SU-DHL-6 (cell line): ENCODE measurements around the gene PRXL2B.

ENCODE experiments used
- H2AFZ ChIP-seq: fragments of 200-600 bp; sonication (generic); 2 replicates; pipeline ENCODE4 v1.6.1; 2014; ENCODE audit warnings: low read depth, mild to moderate bottlenecking, moderate library complexity, mixed read lengths, antibody characterized with exemption, low read length; ENCODE audit not compliant: severe bottlenecking
- H3F3A ChIP-seq: fragments of 200-600 bp; shearing (Covaris generic); 2 replicates; pipeline ENCODE4 v1.6.0; 2016; ENCODE audit warnings: antibody characterized with exemption, mild to moderate bottlenecking; ENCODE audit not compliant: insufficient read depth
- H3K27ac ChIP-seq: fragments of 200-600 bp; sonication (generic); 2 replicates; pipeline ENCODE4 v1.5.1; 2016; ENCODE audit warnings: low read depth, mild to moderate bottlenecking, low read length, moderate library complexity, mixed read lengths
- H3K27me3 ChIP-seq: fragments of 200-600 bp; sonication (generic), shearing (Covaris generic); 2 replicates; pipeline ENCODE4 v1.6.0; 2014; ENCODE audit warnings: mild to moderate bottlenecking, low read length
- H3K36me3 ChIP-seq: fragments of 200-600 bp; sonication (generic); 2 replicates; pipeline ENCODE4 v1.6.1; 2014; ENCODE audit warnings: mild to moderate bottlenecking, low read length, mixed read lengths
- H3K4me2 ChIP-seq: fragments of 300-600, 200-600 bp; shearing (Covaris generic), sonication (generic); 2 replicates; pipeline ENCODE4 v1.6.0; 2014; ENCODE audit warnings: low read length, low read depth, mild to moderate bottlenecking; ENCODE audit not compliant: poor library complexity, severe bottlenecking
- H3K4me3 ChIP-seq: fragments of 200-600 bp; sonication (generic); 2 replicates; pipeline ENCODE4 v1.5.1; 2014; ENCODE audit warnings: antibody characterized with exemption, low read length, mild to moderate bottlenecking, mixed read lengths; ENCODE audit not compliant: insufficient read depth, poor library complexity, severe bottlenecking
- H3K79me2 ChIP-seq: fragments of 200-600 bp; sonication (generic); 2 replicates; pipeline ENCODE4 v1.6.1; 2014; ENCODE audit warnings: mild to moderate bottlenecking, low read length, moderate library complexity; ENCODE audit not compliant: insufficient read depth
- H3K9ac ChIP-seq: fragments of 200-600 bp; sonication (generic); 2 replicates; pipeline ENCODE4 v1.7.0; 2014; ENCODE audit warnings: mild to moderate bottlenecking, low read length
- H3K9me2 ChIP-seq: fragments of 200-600 bp; sonication (generic); replicated peaks from 2 replicates; pipeline ENCODE4 v1.6.1; 2014; ENCODE audit warnings: low read length; ENCODE audit not compliant: insufficient read depth
- H3K9me3 ChIP-seq: fragments of 200-600 bp; sonication (generic); 2 replicates; pipeline ENCODE4 v1.6.1; 2014; ENCODE audit warnings: low read length, mixed read lengths; ENCODE audit not compliant: insufficient read depth
- H4K20me1 ChIP-seq: fragments of 200-600 bp; sonication (generic); 2 replicates; pipeline ENCODE4 v1.6.1; 2014; ENCODE audit warnings: low read depth, mild to moderate bottlenecking, antibody characterized with exemption, low read length, moderate library complexity, mixed read lengths
- CTCF ChIP-seq: fragments of 200-600 bp; sonication (generic); IDR thresholded peaks from one replicate; pipeline ENCODE4 v1.5.1; 2017; ENCODE audit warnings: antibody characterized with exemption, mild to moderate bottlenecking, low read length, moderate library complexity; ENCODE audit not compliant: insufficient read depth, poor library complexity, severe bottlenecking
- EZH2phosphoT487 ChIP-seq: fragments of 200-600 bp; sonication (generic), shearing (Covaris generic); conservative IDR thresholded peaks from 2 replicates; pipeline ENCODE4 v1.6.1; 2018; ENCODE audit warnings: mild to moderate bottlenecking, antibody characterized with exemption, low read length, moderate library complexity, mixed read lengths

Gene PRXL2B

GRCh38 chr1:2632051-2632430, 45.5 kb downstream of the PRXL2B start:
- H4K20me1 ChIP-seq, result no peaks in the 10 kb centered on the region
- no peaks in the 10 kb centered on the region for H3K27me3 ChIP-seq
- H3K9me3 ChIP-seq, result 0 out of 2 replicates have a peak, but pooled peaks cover 4% of the 10 kb centered on the region
- H3K4me2 ChIP-seq, result no peak overlapping the region
- H2AFZ ChIP-seq, result no peak overlapping the region
- no peaks in the 10 kb centered on the region for H3K79me2 ChIP-seq
- no peaks in the 10 kb centered on the region for H3K36me3 ChIP-seq
- H3K9ac ChIP-seq, result no peak overlapping the region
- no peak overlapping the region for H3K4me3 ChIP-seq
- H3K9me2 ChIP-seq, result no peaks in the 10 kb centered on the region
- TF ChIP-seq EZH2phosphoT487 (no peak), CTCF (no peak)
- H3F3A ChIP-seq, result no peaks in the 10 kb centered on the region
- H3K27ac ChIP-seq, result no peak overlapping the region

- H3K4me2 ChIP-seq, result no peak within 1 kb of the TSS
- H3K79me2 ChIP-seq, result no peaks in the 10 kb centered on the region
- TF ChIP-seq EZH2phosphoT487 (no peak), CTCF (no peak)
- no peak within 1 kb of the TSS for H3K4me3 ChIP-seq
- H3K9me3 ChIP-seq, result peaks cover 4% of the 10 kb centered on the region; the same call in 1 of the 2 replicates
- no peaks in the 10 kb centered on the region for H3K9me2 ChIP-seq
- H3K9ac ChIP-seq, result no peak within 1 kb of the TSS
- H3K27ac ChIP-seq, result no peak within 1 kb of the TSS
- H3K27me3 ChIP-seq, result no peaks in the 10 kb centered on the region
- no peaks in the 10 kb centered on the region for H3F3A ChIP-seq
- no peaks in the 10 kb centered on the region for H3K36me3 ChIP-seq
- H4K20me1 ChIP-seq, result no peaks in the 10 kb centered on the region
- no peak within 1 kb of the TSS for H2AFZ ChIP-seq
Observed at GRCh38 chr1:2632561-2633361, 46.2 kb downstream of the PRXL2B start, which contains the start of gene MMEL1. TSS of gene MMEL1 (minus strand) at chr1:2633016. CDS start at chr1:2629484, 3,532 bp downstream.

- Histone ChIP-seq H3F3A (no peaks in the 10 kb centered on the region), H3K9ac (no peak overlapping the region), H4K20me1 (no peaks in the 10 kb centered on the region), H3K79me2 (no peaks in the 10 kb centered on the region), H3K36me3 (no peaks in the 10 kb centered on the region), H3K9me2 (no peaks in the 10 kb centered on the region), H2AFZ (no peak overlapping the region), H3K27me3 (no peaks in the 10 kb centered on the region), H3K9me3 (peaks cover 4% of the 10 kb centered on the region; the same call in 1 of the 2 replicates), H3K4me3 (no peak overlapping the region), H3K27ac (no peak overlapping the region), H3K4me2 (no peak overlapping the region)
- TF ChIP-seq EZH2phosphoT487 (no peak), CTCF (no peak)
Observed at GRCh38 chr1:2633366-2633935, 46.9 kb downstream of the PRXL2B start.
